Smooth muscle cell (in vitro differentiated cells): ENCODE results near the gene PDE4DIP. TPM values are rescaled to one million over a fixed set of nuclear protein-coding genes. Genes with fewer than 3 reads are reported as not detected.
A peak's percentile ranks its signal among the peaks of the same experiment; 100 is the strongest.
"Not testable (repeated sequence)": the region's sequence is repeated elsewhere in the genome, so short reads cannot be mapped to it uniquely, and the experiment has no call there.

Source experiments
- DNase-seq: peaks from one replicate; lab custom pipeline; 2025; ENCODE audit not compliant: unreplicated experiment; lab: John Stamatoyannopoulos, UW
- H2AFZ ChIP-seq: fragments of 200-600 bp; sonication (generic); 2 replicates; pipeline ENCODE4 v1.6.0; 2016; ENCODE audit warnings: antibody characterized with exemption, low read depth, mild to moderate bottlenecking
- H3F3A ChIP-seq: fragments of 200-600 bp; sonication (generic); 2 replicates; pipeline ENCODE4 v1.6.0; 2017; ENCODE audit warnings: antibody characterized with exemption, low read depth
- H3K27ac ChIP-seq: fragments of 200-600 bp; sonication (generic); 2 replicates; pipeline ENCODE4 v1.5.1; 2016; ENCODE audit warnings: low read depth, mild to moderate bottlenecking
- H3K27me3 ChIP-seq: fragments of 200-600 bp; sonication (generic); 2 replicates; pipeline ENCODE4 v1.6.1; 2016; ENCODE audit warnings: low read depth, mild to moderate bottlenecking
- H3K36me3 ChIP-seq: fragments of 200-600 bp; sonication (generic); 2 replicates; pipeline ENCODE4 v1.5.1; 2016; ENCODE audit warnings: low read depth
- H3K4me1 ChIP-seq: fragments of 200-600 bp; sonication (generic); 2 replicates; pipeline ENCODE4 v1.5.1; 2016; ENCODE audit warnings: low read depth
- H3K4me2 ChIP-seq: fragments of 200-600 bp; sonication (generic); 2 replicates; pipeline ENCODE4 v1.6.0; 2016; ENCODE audit warnings: mild to moderate bottlenecking
- H3K4me3 ChIP-seq: fragments of 200-600 bp; sonication (generic); 2 replicates; pipeline ENCODE4 v1.5.1; 2016; ENCODE audit warnings: mild to moderate bottlenecking
- H3K79me2 ChIP-seq: fragments of 200-600 bp; sonication (generic); 2 replicates; pipeline ENCODE4 v1.6.0; 2016; ENCODE audit warnings: low read depth, mild to moderate bottlenecking
- H3K9ac ChIP-seq: fragments of 200-600 bp; sonication (generic); 2 replicates; pipeline ENCODE4 v1.6.0; 2016; ENCODE audit warnings: low read depth
- H3K9me3 ChIP-seq: fragments of 200-600 bp; sonication (generic); replicated peaks from 2 replicates; pipeline ENCODE4 v1.5.1; 2016; ENCODE audit warnings: low read depth
- H4K20me1 ChIP-seq: fragments of 200-600 bp; sonication (generic); 2 replicates; pipeline ENCODE4 v1.6.0; 2016; ENCODE audit warnings: low read depth
- WGBS: methylation state at CpG from one replicate; pipeline ENCODE4 v1.1.7; 2016; ENCODE audit warnings: low lambda C conversion rate; 5-methylcytosine and 5-hydroxymethylcytosine counted together
- polyA plus RNA-seq: library from polyadenylated mRNA; unstranded; fragments of >200 nt; fragmentation: Nextera tagmentation; extraction: Ambion mirVana; gene quantifications from 2 replicates; pipeline ENCODE4 v1.2.1, GENCODE V29; 2016
- total RNA-seq: library from RNA; depleted of rRNA; stranded (reverse); fragments of >200 nt; gene quantifications from 2 replicates; pipeline ENCODE4 v1.2.3, GENCODE V29; 2014

PDE4DIP gene
- total and polyA plus RNA-seq, 2 experiments from 2014 or later: 44.5 to 48.8 TPM

- under 1% methylated on average over 30 of the region's 66 CpGs for WGBS
- H4K20me1 ChIP-seq, DNase-seq, H3K4me1 ChIP-seq, H3K9ac ChIP-seq, H3K27me3 ChIP-seq, H3K9me3 ChIP-seq, H2AFZ ChIP-seq, H3F3A ChIP-seq, H3K36me3 ChIP-seq, H3K27ac ChIP-seq: not testable (repeated sequence)
- H3K79me2 ChIP-seq: peaks cover 22% of the 10 kb centered on the region
- H3K4me3 ChIP-seq: peak overlapping the region; percentile 51
- peak overlapping the region; percentile 83 for H3K4me2 ChIP-seq
Observed at GRCh38 chr1:148952253-148952937, 108.2 kb downstream of the PDE4DIP start.

GRCh38 chr1:148952938-148953616, 108.8 kb downstream of the PDE4DIP start:
- Histone ChIP-seq H3K4me2 (peak overlapping the region; percentile 81), H3K4me3 (peak overlapping the region; percentile 51), H3K79me2 (peaks cover 22% of the 10 kb centered on the region)
- not testable (repeated sequence) for H3K9ac ChIP-seq, H2AFZ ChIP-seq, H3K9me3 ChIP-seq, H4K20me1 ChIP-seq, H3K36me3 ChIP-seq, H3K27ac ChIP-seq, DNase-seq, H3K4me1 ChIP-seq, H3K27me3 ChIP-seq, H3F3A ChIP-seq
- WGBS: 8% methylated on average over 24 of the region's 28 CpGs

- not testable (repeated sequence) for H2AFZ ChIP-seq, DNase-seq, H3K36me3 ChIP-seq, H3K27me3 ChIP-seq, H3K9ac ChIP-seq, H3F3A ChIP-seq, H3K27ac ChIP-seq, H3K4me1 ChIP-seq, H4K20me1 ChIP-seq, H3K9me3 ChIP-seq
- Histone ChIP-seq H3K4me2 (peak overlapping the region; percentile 81), H3K79me2 (peaks cover 22% of the 10 kb centered on the region), H3K4me3 (peak overlapping the region; percentile 51)
- 39% methylated on average over 7 of the region's 7 CpGs for WGBS
Observed at GRCh38 chr1:148953730-148954129, 109.5 kb downstream of the PDE4DIP start.

GRCh38 chr1:148958343-148958742, 114.1 kb downstream of the PDE4DIP start:
- H2AFZ ChIP-seq, H3F3A ChIP-seq, H4K20me1 ChIP-seq, H3K36me3 ChIP-seq, H3K27ac ChIP-seq, H3K27me3 ChIP-seq, H3K9ac ChIP-seq, H3K9me3 ChIP-seq, H3K4me3 ChIP-seq, DNase-seq, H3K4me1 ChIP-seq: not testable (repeated sequence)
- peak overlapping the region; percentile 48 for H3K4me2 ChIP-seq
- peaks cover 22% of the 10 kb centered on the region for H3K79me2 ChIP-seq

GRCh38 chr1:148960212-148961000, 116.2 kb downstream of the PDE4DIP start:
- not testable (repeated sequence) for H3F3A ChIP-seq, H3K9me3 ChIP-seq, H3K79me2 ChIP-seq, H3K9ac ChIP-seq, H3K27ac ChIP-seq, H3K4me2 ChIP-seq, H2AFZ ChIP-seq, DNase-seq, H4K20me1 ChIP-seq, H3K36me3 ChIP-seq, H3K4me1 ChIP-seq, H3K27me3 ChIP-seq, H3K4me3 ChIP-seq
- 97% methylated on average over 1 of the region's 4 CpGs for WGBS

GRCh38 chr1:148962127-148962857, 118.1 kb downstream of the PDE4DIP start:
- WGBS: 98% methylated on average over 3 of the region's 6 CpGs
- H3K27ac ChIP-seq, H3K9me3 ChIP-seq, H3K4me2 ChIP-seq, H4K20me1 ChIP-seq, DNase-seq, H3K79me2 ChIP-seq, H3K4me3 ChIP-seq, H3K9ac ChIP-seq, H3K36me3 ChIP-seq, H3F3A ChIP-seq, H3K4me1 ChIP-seq, H2AFZ ChIP-seq, H3K27me3 ChIP-seq: not testable (repeated sequence)
